HUES64 (cell line): Measurements from ENCODE around the gene SBF1.
A peak's percentile ranks its signal among the peaks of the same experiment; 100 is the strongest.

Experiments used
- H3K27ac ChIP-seq: 2 replicates; pipeline ENCODE4 v1.7.0; 2013; ENCODE audit warnings: low read depth, low read length, inconsistent platforms
- H3K27me3 ChIP-seq: 2 replicates; pipeline ENCODE4 v1.6.1; 2013; ENCODE audit warnings: mild to moderate bottlenecking, low read length; ENCODE audit not compliant: insufficient read depth
- H3K36me3 ChIP-seq: 2 replicates; pipeline ENCODE4 v1.6.1; 2013; ENCODE audit warnings: mild to moderate bottlenecking, low read length; ENCODE audit not compliant: insufficient read depth
- H3K4me1 ChIP-seq: 2 replicates; pipeline ENCODE4 v1.6.1; 2013; ENCODE audit warnings: mild to moderate bottlenecking, low read length, moderate library complexity; ENCODE audit not compliant: insufficient read depth
- H3K4me3 ChIP-seq: 2 replicates; pipeline ENCODE4 v1.5.1; 2013; ENCODE audit warnings: mild to moderate bottlenecking, low read length, moderate library complexity
- H3K9ac ChIP-seq: 2 replicates; pipeline ENCODE4 v1.6.1; 2013; ENCODE audit warnings: mild to moderate bottlenecking, low read depth, low read length
- H3K9me3 ChIP-seq: 2 replicates; pipeline ENCODE4 v1.6.1; 2013; ENCODE audit warnings: low read depth, low read length; ENCODE audit not compliant: insufficient read depth
- WGBS: fragments of 150-250, 120-280 bp; methylation state at CpG from one replicate; pipeline ENCODE4 v1.1.7; 2013; ENCODE audit warnings: missing lambda C conversion rate; 5-methylcytosine and 5-hydroxymethylcytosine counted together

The SBF1 gene

GRCh38 chr22:50517495-50518260 lies 42.8 kb upstream of the SBF1 start:
- Histone ChIP-seq H3K27me3 (no peaks in the 10 kb centered on the region), H3K27ac (no peak overlapping the region), H3K9ac (no peak overlapping the region), H3K4me3 (no peak overlapping the region), H3K36me3 (peaks cover 53% of the 10 kb centered on the region), H3K4me1 (no peaks in the 10 kb centered on the region), H3K9me3 (no peaks in the 10 kb centered on the region)
- WGBS = 93% methylated on average over 20 of the region's 20 CpGs

DNA sequence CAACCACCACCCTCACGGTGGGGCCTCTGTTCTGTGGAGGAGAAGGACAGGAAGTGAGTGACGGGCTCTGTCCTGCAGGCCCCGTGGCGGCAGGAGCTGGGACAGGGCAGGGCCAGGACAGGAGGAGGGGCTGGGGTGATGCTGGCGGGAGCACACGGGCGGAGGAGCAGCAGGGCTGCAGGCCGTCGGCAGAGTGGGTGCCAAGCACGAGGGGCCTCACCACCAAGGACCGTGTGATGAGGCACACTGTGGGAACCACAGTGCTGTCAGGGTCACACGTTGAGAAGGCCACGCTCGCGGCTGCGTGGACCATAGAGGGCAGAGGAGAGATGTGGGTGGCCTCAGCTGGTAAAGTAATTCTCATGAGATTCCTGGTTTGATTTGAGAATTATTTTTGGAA lies 42.1 kb upstream of the SBF1 start:
- Histone ChIP-seq H3K9me3 (no peaks in the 10 kb centered on the region), H3K27me3 (no peaks in the 10 kb centered on the region), H3K27ac (no peak overlapping the region), H3K4me1 (no peaks in the 10 kb centered on the region), H3K4me3 (no peak overlapping the region), H3K9ac (no peak overlapping the region; the same call in 1 of the 2 replicates), H3K36me3 (peaks cover 53% of the 10 kb centered on the region)
- 92% methylated on average over 16 of the region's 16 CpGs for WGBS

- no peaks in the 10 kb centered on the region for H3K4me1 ChIP-seq
- no peaks in the 10 kb centered on the region for H3K9me3 ChIP-seq
- no peaks in the 10 kb centered on the region for H3K27me3 ChIP-seq
- H3K4me3 ChIP-seq = no peak overlapping the region
- peaks cover 47% of the 10 kb centered on the region for H3K36me3 ChIP-seq
- no peak overlapping the region for H3K27ac ChIP-seq
- H3K9ac ChIP-seq = no peak overlapping the region
- WGBS = 95% methylated on average over 8 of the region's 8 CpGs
Observed at GRCh38 chr22:50516068-50516467, 41.2 kb upstream of the SBF1 start.

GRCh38 chr22:50513175-50513574 lies 38.3 kb upstream of the SBF1 start:
- H3K9me3 ChIP-seq = no peaks in the 10 kb centered on the region
- H3K36me3 ChIP-seq = peaks cover 30% of the 10 kb centered on the region
- peaks cover 7% of the 10 kb centered on the region; the same call in 1 of the 2 replicates for H3K4me1 ChIP-seq
- no peaks in the 10 kb centered on the region for H3K27me3 ChIP-seq
- no peak overlapping the region for H3K27ac ChIP-seq
- H3K4me3 ChIP-seq = no peak overlapping the region
- 94% methylated on average over 15 of the region's 15 CpGs for WGBS
- H3K9ac ChIP-seq = no peak overlapping the region

- Histone ChIP-seq H3K9ac (peak overlapping the region; percentile 96), H3K4me3 (peak overlapping the region; percentile 69), H3K9me3 (no peaks in the 10 kb centered on the region), H3K36me3 (peaks cover 21% of the 10 kb centered on the region), H3K27me3 (no peaks in the 10 kb centered on the region), H3K4me1 (peaks cover 7% of the 10 kb centered on the region), H3K27ac (no peak overlapping the region)
- WGBS = 59% methylated on average over 3 of the region's 3 CpGs
Observed at GRCh38 chr22:50508897-50509296, 34.1 kb upstream of the SBF1 start.

DNA sequence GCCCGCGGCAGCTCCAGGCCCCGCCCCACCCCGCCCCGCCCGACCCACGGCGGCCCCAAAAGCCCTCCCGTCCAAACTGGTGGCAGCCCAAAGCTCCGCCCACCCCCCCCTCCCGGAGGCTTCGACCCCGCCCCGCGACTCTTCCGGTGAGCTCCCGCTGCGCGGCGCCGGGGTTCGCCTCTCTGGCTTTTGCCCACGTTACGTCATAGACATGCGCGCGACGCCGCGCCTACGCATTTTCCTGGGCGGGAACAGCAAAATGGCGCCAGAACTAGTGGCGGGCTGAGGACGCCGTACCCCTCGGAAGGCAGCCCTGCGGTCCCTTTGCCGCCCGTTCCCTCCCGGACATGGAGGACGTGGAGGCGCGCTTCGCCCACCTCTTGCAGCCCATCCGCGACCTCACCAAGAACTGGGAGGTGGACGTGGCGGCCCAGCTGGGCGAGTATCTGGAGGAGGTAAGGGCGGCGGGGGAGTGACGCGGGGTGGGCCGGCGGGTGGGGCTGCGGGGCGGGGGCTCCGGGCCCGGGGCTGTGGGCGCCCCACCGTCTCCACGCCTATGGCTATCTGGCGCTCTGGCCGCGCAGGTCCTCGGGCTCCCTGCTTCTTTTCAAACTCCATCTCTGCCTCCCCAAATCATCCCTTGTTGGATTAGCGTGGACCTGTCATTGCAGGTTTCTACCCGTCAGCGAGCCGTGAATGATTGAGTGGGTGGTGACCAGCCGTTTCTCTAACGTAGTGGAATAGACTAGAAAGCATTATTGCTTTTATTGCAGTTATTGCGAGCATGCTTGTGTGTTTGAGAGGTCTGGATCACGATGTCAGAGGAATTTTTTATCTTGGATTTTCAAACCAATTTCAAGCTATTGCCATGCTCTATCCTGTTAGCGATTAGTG lies 33.4 kb upstream of the SBF1 start, which contains the start of gene NCAPH2:
TSS of gene NCAPH2 (plus strand) at position 234 of the 894 bp plus-strand sequence. CDS start at position 348, 114 bp downstream.
- peak within 1 kb of the TSS; percentile 97 for H3K27ac ChIP-seq
- H3K36me3 ChIP-seq = peaks cover 21% of the 10 kb centered on the region
- H3K9ac ChIP-seq = peak within 1 kb of the TSS; percentile 96
- peaks cover 7% of the 10 kb centered on the region for H3K4me1 ChIP-seq
- H3K9me3 ChIP-seq = no peaks in the 10 kb centered on the region
- peak within 1 kb of the TSS; percentile 99 for H3K4me3 ChIP-seq
- no peaks in the 10 kb centered on the region for H3K27me3 ChIP-seq
- WGBS = under 1% methylated on average over 66 of the region's 76 CpGs

DNA sequence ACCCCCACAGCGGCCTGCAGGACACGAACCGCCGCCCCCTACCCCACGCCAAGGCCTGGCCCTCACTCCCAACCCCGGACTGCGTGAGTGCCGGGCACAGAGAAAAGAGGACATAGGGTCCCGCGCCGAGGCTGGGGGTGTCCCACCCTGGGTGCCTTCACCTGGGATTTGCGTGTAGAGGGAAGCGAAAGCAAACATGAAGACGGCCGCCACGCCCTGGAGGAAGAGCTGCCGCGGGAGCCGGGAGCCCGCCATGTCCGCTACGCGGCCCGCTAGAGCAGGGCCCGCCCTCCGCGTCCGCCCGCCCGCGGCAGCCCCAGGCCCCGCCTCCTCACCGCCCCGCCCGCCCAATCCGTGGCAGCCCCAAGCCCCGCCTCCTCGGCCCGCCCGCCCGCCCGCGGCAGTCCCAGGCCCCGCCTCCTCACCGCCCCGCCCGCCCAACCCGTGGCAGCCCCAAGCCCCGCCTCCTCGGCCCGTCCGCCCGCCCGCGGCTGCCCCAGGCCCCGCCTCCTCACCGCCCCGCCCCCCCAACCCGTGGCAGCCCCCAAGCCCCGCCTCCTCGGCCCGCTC lies 32.7 kb upstream of the SBF1 start, which contains the start of gene LMF2:
TSS of gene LMF2 (minus strand) at position 282 of the 570 bp plus-strand sequence. CDS start at position 255, 27 bp downstream.
- peak within 1 kb of the TSS; percentile 99 for H3K4me3 ChIP-seq
- H3K9me3 ChIP-seq = no peaks in the 10 kb centered on the region
- H3K36me3 ChIP-seq = peaks cover 16% of the 10 kb centered on the region
- WGBS = under 1% methylated on average over 32 of the region's 62 CpGs
- peak within 1 kb of the TSS; percentile 97 for H3K27ac ChIP-seq
- peaks cover 7% of the 10 kb centered on the region for H3K4me1 ChIP-seq
- H3K27me3 ChIP-seq = no peaks in the 10 kb centered on the region
- H3K9ac ChIP-seq = peak within 1 kb of the TSS; percentile 96

GRCh38 chr22:50506611-50507420 lies 32.0 kb upstream of the SBF1 start:
- Histone ChIP-seq H3K4me3 (peak overlapping the region; percentile 99), H3K4me1 (peaks cover 7% of the 10 kb centered on the region), H3K9me3 (no peaks in the 10 kb centered on the region), H3K36me3 (peaks cover 11% of the 10 kb centered on the region), H3K9ac (peak overlapping the region; percentile 86), H3K27ac (no peak overlapping the region; the same call in 1 of the 2 replicates), H3K27me3 (no peaks in the 10 kb centered on the region)
- WGBS = 35% methylated on average over 21 of the region's 21 CpGs

- H3K27me3 ChIP-seq = no peaks in the 10 kb centered on the region
- no peak overlapping the region for H3K27ac ChIP-seq
- 84% methylated on average over 41 of the region's 41 CpGs for WGBS
- H3K4me1 ChIP-seq = peaks cover 7% of the 10 kb centered on the region
- H3K36me3 ChIP-seq = peaks cover 11% of the 10 kb centered on the region
- no peak overlapping the region for H3K9ac ChIP-seq
- H3K4me3 ChIP-seq = no peak overlapping the region
- H3K9me3 ChIP-seq = no peaks in the 10 kb centered on the region
Observed at GRCh38 chr22:50505776-50506610, 31.2 kb upstream of the SBF1 start.
